GM21619 (cell line): ENCODE data around the gene NFAT5.
"Not testable (repeated sequence)": the region's sequence is repeated elsewhere in the genome, so short reads cannot be mapped to it uniquely, and the experiment has no call there.

Source experiments
- ATAC-seq: cut with Tn5 transposase; IDR thresholded peaks from one replicate; pipeline ENCODE4 v1.9.1; 2021; ENCODE audit not compliant: unreplicated experiment

Gene NFAT5

DNA sequence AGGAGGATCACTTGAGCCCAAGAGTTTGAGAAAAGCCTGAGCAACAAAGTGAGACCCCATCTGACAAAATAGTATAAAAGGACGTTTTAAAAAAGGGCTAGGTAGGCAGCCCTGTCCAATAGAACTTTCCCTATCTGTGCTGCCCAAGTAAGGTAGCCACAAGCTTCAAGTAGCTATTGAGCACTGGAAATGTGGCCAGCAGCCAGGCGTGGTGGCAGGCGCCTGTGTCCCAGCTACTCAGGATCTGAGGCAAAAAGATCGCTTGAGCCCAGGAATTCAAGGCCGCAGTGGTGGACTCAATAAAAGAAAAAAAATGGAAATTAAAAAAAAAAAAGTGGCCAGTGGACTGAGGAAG is 162.1 kb downstream of the NFAT5 start:
- no peak for ATAC-seq

DNA sequence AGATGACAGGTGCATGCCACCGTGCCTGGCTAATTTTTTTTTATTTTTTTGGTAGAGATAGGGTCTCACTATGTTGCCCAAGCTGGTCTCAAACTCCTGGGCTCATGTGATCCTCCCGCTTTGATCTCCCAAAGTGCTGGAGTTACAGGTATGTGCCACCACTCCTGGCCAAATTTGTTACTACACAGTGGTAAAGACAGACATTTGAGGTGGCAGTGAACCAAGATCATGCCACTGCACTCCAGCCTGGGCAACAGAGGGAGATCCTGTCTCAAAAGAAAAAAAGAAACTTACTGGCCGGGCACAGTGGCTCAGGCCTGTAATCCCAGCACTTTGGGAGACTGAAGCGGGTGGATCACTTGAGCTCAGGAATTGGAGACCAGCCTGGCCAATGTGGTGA is 163.3 kb downstream of the NFAT5 start:
- not testable (repeated sequence) for ATAC-seq

DNA sequence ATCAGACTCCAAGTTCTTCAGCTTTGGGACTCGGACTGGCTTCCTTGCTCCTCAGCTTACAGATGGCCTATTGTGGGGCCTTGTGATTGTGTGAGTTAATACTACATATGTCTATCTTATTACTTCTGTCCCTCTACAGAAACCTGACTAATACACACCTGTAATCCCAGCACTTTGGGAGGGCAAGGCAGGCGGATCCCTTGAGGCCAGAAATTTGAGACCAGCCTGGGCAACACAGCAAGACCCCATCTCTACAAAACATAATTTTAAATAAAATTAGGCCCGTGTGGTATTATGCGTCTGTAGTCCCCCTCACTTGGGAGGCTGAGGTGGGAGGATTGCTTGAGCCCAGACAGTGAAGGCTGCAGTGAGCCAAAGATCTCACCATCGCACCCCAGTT is 165.5 kb downstream of the NFAT5 start:
- ATAC-seq, result not testable (repeated sequence)

DNA sequence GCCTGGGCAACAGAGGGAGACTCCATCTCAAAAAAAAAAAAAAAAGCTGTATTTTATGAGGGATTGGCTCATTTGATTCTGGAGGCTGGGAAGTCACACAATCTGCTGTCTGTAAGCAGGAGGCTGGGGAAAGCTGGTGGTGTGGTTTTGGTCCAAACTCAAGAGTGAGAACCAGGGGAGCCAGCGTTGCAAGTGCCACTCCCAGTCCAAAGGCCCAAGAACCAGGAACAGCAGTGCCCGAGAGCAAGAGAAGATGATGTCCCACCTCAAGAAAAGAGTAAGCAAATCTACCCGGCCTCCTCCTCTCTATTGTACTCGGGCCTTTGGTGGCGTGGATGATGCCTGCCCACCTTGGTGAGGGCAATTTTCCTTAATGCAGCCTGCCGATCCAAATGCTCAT is 166.3 kb downstream of the NFAT5 start:
- ATAC-seq, result no peak

DNA sequence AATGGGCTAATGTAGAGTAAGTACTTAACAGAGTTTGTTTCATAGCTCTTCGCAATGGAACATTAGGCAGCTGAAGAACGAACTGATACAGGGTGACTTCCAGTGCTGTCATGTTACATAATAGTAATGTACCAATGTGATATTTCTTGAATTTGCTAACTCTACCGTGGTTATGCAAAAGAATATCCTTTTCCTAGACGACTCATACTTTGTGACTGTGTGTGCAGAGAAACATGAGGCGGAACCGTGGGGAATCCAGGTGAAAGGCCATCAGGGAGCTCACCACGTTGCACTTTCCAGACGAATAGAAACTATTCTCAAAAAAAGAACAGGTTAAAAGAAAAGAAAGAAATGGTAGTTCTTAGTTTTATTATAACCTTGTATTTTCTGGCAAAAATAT is 175.8 kb downstream of the NFAT5 start:
- ATAC-seq, result no peak

DNA sequence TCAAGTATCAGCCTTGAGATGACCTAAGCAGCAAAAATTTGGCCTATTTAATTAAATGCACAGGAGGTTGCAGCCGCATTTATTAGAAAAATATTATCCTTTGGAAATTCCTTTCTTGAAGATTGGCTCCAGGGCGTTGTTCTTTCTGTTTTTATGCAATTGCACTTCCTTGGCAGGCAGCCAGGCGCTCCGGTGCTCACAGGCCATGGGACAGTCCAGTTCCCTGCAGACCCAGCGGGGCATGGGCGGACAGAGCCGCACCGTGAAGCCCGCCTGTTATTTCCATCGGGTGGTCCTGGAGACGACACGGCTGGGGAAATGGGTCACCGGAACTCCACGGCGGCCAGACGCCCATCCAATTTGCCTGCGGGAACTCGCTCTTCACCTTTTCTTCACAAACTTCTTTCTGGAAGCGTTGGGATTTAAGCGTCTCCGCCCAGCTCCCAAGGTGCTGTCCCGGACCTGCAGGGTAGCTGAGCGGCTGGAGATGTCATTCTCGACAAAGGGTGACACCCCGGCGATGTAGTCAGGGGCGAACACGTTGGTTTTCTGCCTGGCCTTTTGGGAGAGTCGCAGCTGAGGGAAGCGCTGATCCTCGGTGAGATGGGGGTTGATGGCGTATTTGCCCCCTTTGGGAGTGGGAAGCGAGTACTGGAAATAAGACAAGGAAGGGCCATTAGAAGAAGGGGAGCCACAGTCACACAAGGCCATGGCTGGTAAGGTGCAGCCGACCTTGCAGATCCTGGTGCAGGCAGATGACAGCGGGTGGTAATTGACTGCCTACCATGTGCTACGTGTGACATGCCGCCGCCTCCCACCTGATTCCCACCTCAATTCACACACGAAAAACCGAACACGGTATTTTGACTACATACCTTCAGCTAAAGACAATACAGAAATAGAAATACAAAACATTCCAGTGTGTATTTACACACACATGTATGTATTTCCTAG is 176.5 kb downstream of the NFAT5 start:
- ATAC-seq, result no peak

DNA sequence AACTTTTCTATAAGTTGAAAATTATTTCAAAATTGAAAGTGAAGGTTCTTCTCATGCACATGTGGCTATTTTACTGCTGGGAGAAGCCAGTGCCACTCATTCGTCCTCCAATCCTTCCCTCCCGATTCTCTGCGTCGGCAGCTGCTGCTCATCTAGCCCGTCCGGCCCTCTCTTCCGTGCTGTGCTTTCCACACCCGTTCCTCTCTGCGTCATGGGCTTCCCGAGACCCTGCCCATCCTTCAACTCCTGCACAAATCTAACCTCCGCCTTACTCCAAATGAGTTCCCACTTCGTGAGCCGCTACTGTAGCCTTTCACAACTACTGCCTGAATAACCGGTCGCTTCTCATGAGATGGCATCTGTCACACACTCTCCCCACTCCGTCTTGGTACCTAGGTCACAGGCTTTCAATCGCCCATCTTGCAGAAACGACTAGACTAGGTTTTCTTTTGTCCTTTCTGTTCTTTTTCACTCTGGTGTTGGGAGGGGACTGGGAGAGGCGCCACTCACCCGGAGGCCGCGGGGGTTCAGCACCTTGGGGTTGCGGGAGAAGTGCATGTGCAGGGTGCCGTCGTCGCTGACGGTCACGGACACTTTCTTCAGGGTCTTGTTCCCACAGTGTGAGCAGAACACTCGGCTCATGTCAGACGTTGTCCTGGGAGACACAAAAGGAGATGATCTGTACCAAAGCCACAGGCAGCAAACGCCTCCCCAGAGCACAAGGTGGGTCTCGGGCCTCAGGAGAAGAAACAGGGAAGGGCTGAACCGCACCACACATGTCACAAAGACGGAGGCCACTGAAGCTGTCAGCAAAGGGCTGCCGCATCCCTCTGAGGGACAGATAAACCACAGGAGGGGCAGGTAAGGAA is 178.8 kb downstream of the NFAT5 start:
- no peak for ATAC-seq

DNA sequence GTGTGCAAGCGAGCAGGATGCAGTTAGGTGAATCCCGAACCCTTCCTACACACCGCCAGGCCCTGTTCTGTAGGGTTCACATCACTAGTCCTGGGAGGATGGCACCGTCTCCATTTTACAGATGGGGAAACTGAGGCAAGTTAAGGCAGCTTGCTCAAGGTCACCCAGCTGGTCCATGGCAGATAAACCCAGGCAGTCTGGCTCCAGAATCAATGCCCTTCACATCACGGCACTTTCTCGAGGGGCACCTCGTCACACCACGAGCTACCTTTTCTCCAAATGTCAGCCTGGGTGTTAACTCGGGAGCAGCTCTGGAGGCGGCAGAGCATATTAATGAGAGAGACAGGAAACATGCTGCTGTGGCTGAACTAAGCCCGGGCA is 179.5 kb downstream of the NFAT5 start:
- ATAC-seq, result no peak

DNA sequence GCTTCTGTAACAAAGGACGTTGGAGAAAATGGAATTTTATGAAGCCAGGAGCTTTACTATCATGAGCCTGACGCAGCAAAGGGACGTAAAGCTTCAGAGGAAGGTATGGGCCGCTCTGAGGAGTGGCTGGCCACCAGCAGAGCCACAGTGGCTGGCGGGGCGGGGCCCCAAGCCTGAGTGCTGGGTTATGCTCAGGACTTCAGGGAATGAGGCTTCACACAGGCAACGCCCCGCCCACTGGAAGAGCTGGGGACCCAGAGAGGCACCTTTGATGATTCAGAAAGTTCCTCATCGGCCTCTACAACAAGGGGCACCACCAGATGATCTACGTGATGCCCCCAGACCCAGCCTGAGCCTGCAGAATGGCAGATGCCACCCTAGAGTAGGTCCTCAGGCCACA is 180.2 kb downstream of the NFAT5 start:
- ATAC-seq, result no peak

DNA sequence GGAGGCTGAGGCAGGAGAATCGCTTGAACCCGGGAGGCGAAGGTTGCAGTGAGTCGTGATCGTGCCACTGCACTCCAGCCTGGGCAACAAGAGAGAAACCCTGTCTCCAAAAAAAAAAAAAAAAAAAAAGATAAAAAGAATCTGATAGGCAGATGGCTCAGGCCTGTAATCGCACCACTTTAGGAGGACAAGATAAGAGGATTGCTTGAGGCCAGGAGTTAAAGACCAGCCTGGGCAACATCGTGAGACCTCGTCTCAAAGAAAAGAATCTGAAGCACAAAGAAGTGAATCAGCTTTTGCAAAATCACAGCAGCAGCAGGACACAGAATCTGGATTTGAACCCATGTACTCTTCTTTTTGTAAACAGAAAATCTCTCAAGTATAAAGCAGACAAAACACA is 181.3 kb downstream of the NFAT5 start:
- ATAC-seq, result no peak

DNA sequence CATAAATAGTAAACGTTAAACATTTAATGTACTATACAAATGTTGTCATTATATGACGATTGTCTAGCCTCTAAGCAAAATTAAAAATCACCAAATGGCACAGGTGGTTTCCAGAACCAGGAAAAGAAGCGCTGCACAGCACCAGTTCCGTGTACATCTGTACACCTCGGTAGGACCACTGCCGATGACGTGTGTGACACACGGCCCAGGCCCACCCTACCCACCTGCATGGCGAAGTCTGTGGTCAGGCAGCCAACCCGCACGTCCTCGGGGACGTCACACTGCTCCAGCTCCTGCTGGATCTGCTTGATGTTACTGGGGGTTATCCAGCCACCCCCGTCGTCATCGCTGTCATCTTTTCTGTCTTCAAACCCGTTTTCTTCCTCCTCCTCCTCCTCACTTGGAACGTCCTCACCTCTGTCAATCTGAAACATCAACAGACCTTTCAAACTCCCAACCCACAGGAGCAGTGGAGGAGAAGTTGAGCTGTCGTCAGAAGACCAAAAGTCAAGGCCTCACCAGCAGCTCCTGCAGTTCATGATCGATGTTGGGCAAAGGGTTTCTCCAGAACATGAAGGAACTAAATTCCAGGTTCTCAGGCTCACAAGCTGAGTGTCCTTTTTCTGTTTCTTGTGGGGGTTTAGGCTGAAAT is 183.1 kb downstream of the NFAT5 start:
- ATAC-seq, result no peak

DNA sequence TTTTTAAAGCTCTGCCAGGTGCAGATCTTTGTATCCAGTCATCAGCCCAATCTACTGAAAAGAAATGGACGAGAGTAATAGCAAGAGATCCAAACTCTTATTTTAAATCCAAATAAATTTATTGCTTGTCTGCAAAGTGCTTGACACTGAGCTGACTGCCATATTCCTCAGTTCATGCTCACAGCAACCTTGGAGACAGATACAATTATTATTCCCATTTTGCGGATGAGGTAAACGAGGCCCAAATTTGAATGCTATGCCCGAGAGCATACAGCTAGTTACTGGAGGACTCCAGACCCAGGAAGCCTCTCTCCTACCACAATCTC is 188.3 kb downstream of the NFAT5 start:
- ATAC-seq, result no peak
